Posterior cingulate gyrus (tissue), 11 donors: ENCODE results near the gene ETFB.

Source experiments
- DNase-seq, 10 donors: peaks; one replicate each; pipeline versions ENCODE4 v3.0.0 to v3.0.0-alpha.2; 2020 to 2021; ENCODE audit warnings: mixed read lengths in 3 of 10
- intact Hi-C: fragments of 100-400 bp; cut with DNase I; formaldehyde crosslinking; loops from one replicate; pipeline ENCODE4 v1.15.1; 2023

The ETFB gene

GRCh38 chr19:51311351-51312257, 54.6 kb downstream of the ETFB start, which contains the start of gene IGLON5:
IGLON5 (plus strand) TSS chr19:51311644; CDS start chr19:51311848, 204 bp downstream.
- DNase-seq = peak in 1 of 10 donors; percentile 57
- intact Hi-C loops = no loop called here

GRCh38 chr19:51305479-51305878, 60.7 kb downstream of the ETFB start:
- no peak for DNase-seq
- intact Hi-C loops = no loop called here

- DNase-seq = no peak
- intact Hi-C loops = no loop called here
Observed at GRCh38 chr19:51301266-51301665, 64.9 kb downstream of the ETFB start.

- no peak for DNase-seq
- intact Hi-C loops = no loop called here
Observed at GRCh38 chr19:51297406-51297805, 68.8 kb downstream of the ETFB start.

GRCh38 chr19:51296336-51297093, 69.7 kb downstream of the ETFB start:
- intact Hi-C loops = no loop called here
- DNase-seq = no peak

- intact Hi-C loops = no loop called here
- DNase-seq = no peak
Observed at GRCh38 chr19:51295382-51296126, 70.6 kb downstream of the ETFB start.
